Muscle of leg (tissue), 11 donors: ENCODE data around the gene ADRA2A. TPM values are rescaled to one million over a fixed set of nuclear protein-coding genes. Genes with fewer than 3 reads are reported as not detected.

ENCODE experiments used
- DNase-seq: peaks from one replicate; pipeline ENCODE4 v3.0.0; 2013
- H3K27ac ChIP-seq: one replicate; pipeline ENCODE4 v1.5.1; 2013; ENCODE audit warnings: mild to moderate bottlenecking, low read length, control low read depth
- H3K27me3 ChIP-seq: one replicate; pipeline ENCODE4 v1.6.1; 2013; ENCODE audit warnings: low read length; ENCODE audit not compliant: control insufficient read depth, insufficient read depth
- H3K36me3 ChIP-seq: one replicate; pipeline ENCODE4 v1.6.1; 2013; ENCODE audit warnings: low read length; ENCODE audit not compliant: control insufficient read depth, insufficient read depth
- H3K4me1 ChIP-seq: one replicate; pipeline ENCODE4 v1.6.1; 2013; ENCODE audit warnings: low read length; ENCODE audit not compliant: control insufficient read depth, insufficient read depth
- H3K4me3 ChIP-seq: one replicate; pipeline ENCODE4 v1.5.1; 2013; ENCODE audit warnings: low read length, control low read depth
- H3K9me3 ChIP-seq: replicated peaks from 2 replicates; pipeline ENCODE4 v1.6.1; 2013; ENCODE audit warnings: low read depth, low read length; ENCODE audit not compliant: control insufficient read depth
- WGBS: methylation state at CpG from one replicate; pipeline ENCODE4 v1.1.5; 2013; ENCODE audit warnings: missing lambda C conversion rate; ENCODE audit not compliant: insufficient coverage; 5-methylcytosine and 5-hydroxymethylcytosine counted together
- polyA plus RNA-seq, 8 donors: library from polyadenylated mRNA; unstranded; fragments of 120-200 nt; gene quantifications; one replicate each; pipeline versions ENCODE4 v1.2.1 to v1.2.3, GENCODE V29; 2013; ENCODE audit warnings: inconsistent platforms in 1 of 8, low replicate concordance in 1 of 8; ENCODE audit not compliant: insufficient read length in 8 of 8, insufficient read depth in 1 of 8
- total RNA-seq: library from RNA; stranded (reverse); fragments of 120-200 nt; gene quantifications from one replicate; pipeline ENCODE4 v1.2.4, GENCODE V29; 2013

Gene ADRA2A
- total and polyA plus RNA-seq, 9 donors, result 2.1 to 4.1 (median 2.8) TPM

- peaks cover 10% of the 10 kb centered on the region for H3K27me3 ChIP-seq
- 89% methylated on average over 1 of the region's 3 CpGs for WGBS
- no peak overlapping the region for H3K27ac ChIP-seq
- DNase-seq, result no peak
- no peaks in the 10 kb centered on the region for H3K4me1 ChIP-seq
- no peaks in the 10 kb centered on the region for H3K9me3 ChIP-seq
- H3K36me3 ChIP-seq, result no peaks in the 10 kb centered on the region
- no peak overlapping the region for H3K4me3 ChIP-seq
Observed at GRCh38 chr10:111093741-111094380, 17.0 kb downstream of the ADRA2A start.

- WGBS, result 100% methylated on average over 1 of the region's 1 CpG
- Histone ChIP-seq H3K27me3 (peaks cover 12% of the 10 kb centered on the region), H3K9me3 (no peaks in the 10 kb centered on the region), H3K36me3 (no peaks in the 10 kb centered on the region), H3K27ac (no peak overlapping the region), H3K4me3 (no peak overlapping the region), H3K4me1 (peaks cover 14% of the 10 kb centered on the region)
- no peak for DNase-seq
Observed at GRCh38 chr10:111098679-111099437, 22.0 kb downstream of the ADRA2A start.

GRCh38 chr10:111100198-111100597, 23.4 kb downstream of the ADRA2A start:
- Histone ChIP-seq H3K27me3 (peaks cover 9% of the 10 kb centered on the region), H3K4me3 (no peak overlapping the region), H3K9me3 (no peaks in the 10 kb centered on the region), H3K36me3 (no peaks in the 10 kb centered on the region), H3K4me1 (peaks cover 14% of the 10 kb centered on the region), H3K27ac (no peak overlapping the region)
- DNase-seq, result no peak
- 52% methylated on average over 3 of the region's 5 CpGs for WGBS

- peaks cover 14% of the 10 kb centered on the region for H3K4me1 ChIP-seq
- peak; percentile 50 for DNase-seq
- H3K9me3 ChIP-seq, result no peaks in the 10 kb centered on the region
- H3K36me3 ChIP-seq, result no peaks in the 10 kb centered on the region
- H3K4me3 ChIP-seq, result no peak overlapping the region
- H3K27me3 ChIP-seq, result peaks cover 6% of the 10 kb centered on the region
- WGBS, result 68% methylated on average over 3 of the region's 4 CpGs
- peak overlapping the region; percentile 44 for H3K27ac ChIP-seq
Observed at GRCh38 chr10:111101796-111102195, 25.0 kb downstream of the ADRA2A start.

GRCh38 chr10:111102359-111102837, 25.6 kb downstream of the ADRA2A start:
- no peaks in the 10 kb centered on the region for H3K36me3 ChIP-seq
- WGBS, result 63% methylated on average over 2 of the region's 4 CpGs
- H3K9me3 ChIP-seq, result no peaks in the 10 kb centered on the region
- DNase-seq, result peak; percentile 59
- peaks cover 3% of the 10 kb centered on the region for H3K27me3 ChIP-seq
- peak overlapping the region; percentile 44 for H3K27ac ChIP-seq
- no peak overlapping the region for H3K4me3 ChIP-seq
- H3K4me1 ChIP-seq, result peaks cover 14% of the 10 kb centered on the region

- no CpG with 5 or more reads among the region's 7 CpGs for WGBS
- Histone ChIP-seq H3K9me3 (no peaks in the 10 kb centered on the region), H3K4me3 (no peak overlapping the region), H3K4me1 (peaks cover 14% of the 10 kb centered on the region), H3K27me3 (peaks cover 2% of the 10 kb centered on the region), H3K36me3 (no peaks in the 10 kb centered on the region), H3K27ac (no peak overlapping the region)
- no peak for DNase-seq
Observed at GRCh38 chr10:111103196-111103840, 26.5 kb downstream of the ADRA2A start.

GRCh38 chr10:111104811-111105210, 28.0 kb downstream of the ADRA2A start:
- peaks cover 14% of the 10 kb centered on the region for H3K4me1 ChIP-seq
- H3K27me3 ChIP-seq, result no peaks in the 10 kb centered on the region
- no peak overlapping the region for H3K27ac ChIP-seq
- DNase-seq, result no peak
- no peaks in the 10 kb centered on the region for H3K9me3 ChIP-seq
- no peaks in the 10 kb centered on the region for H3K36me3 ChIP-seq
- H3K4me3 ChIP-seq, result no peak overlapping the region
- WGBS, result 91% methylated on average over 19 of the region's 20 CpGs

- Histone ChIP-seq H3K27me3 (no peaks in the 10 kb centered on the region), H3K36me3 (no peaks in the 10 kb centered on the region), H3K27ac (no peak overlapping the region), H3K9me3 (no peaks in the 10 kb centered on the region), H3K4me1 (peaks cover 12% of the 10 kb centered on the region), H3K4me3 (no peak overlapping the region)
- no peak for DNase-seq
- WGBS, result 95% methylated on average over 3 of the region's 8 CpGs
Observed at GRCh38 chr10:111106081-111106480, 29.3 kb downstream of the ADRA2A start.

GRCh38 chr10:111107023-111107422, 30.2 kb downstream of the ADRA2A start:
- 46% methylated on average over 3 of the region's 4 CpGs for WGBS
- H3K36me3 ChIP-seq, result no peaks in the 10 kb centered on the region
- H3K4me1 ChIP-seq, result peaks cover 9% of the 10 kb centered on the region
- H3K4me3 ChIP-seq, result no peak overlapping the region
- H3K27ac ChIP-seq, result no peak overlapping the region
- DNase-seq, result no peak
- H3K27me3 ChIP-seq, result no peaks in the 10 kb centered on the region
- H3K9me3 ChIP-seq, result no peaks in the 10 kb centered on the region

- no peaks in the 10 kb centered on the region for H3K9me3 ChIP-seq
- H3K36me3 ChIP-seq, result no peaks in the 10 kb centered on the region
- DNase-seq, result no peak
- no peaks in the 10 kb centered on the region for H3K27me3 ChIP-seq
- no peak overlapping the region for H3K4me3 ChIP-seq
- peaks cover 3% of the 10 kb centered on the region for H3K4me1 ChIP-seq
- H3K27ac ChIP-seq, result no peak overlapping the region
- WGBS, result 88% methylated on average over 4 of the region's 4 CpGs
Observed at GRCh38 chr10:111107846-111108245, 31.0 kb downstream of the ADRA2A start.
